Measurements from ENCODE around the gene SPINT2. TPM values are rescaled to one million over a fixed set of nuclear protein-coding genes. Genes with fewer than 3 reads are reported as not detected.
"Not testable (repeated sequence)": the region's sequence is repeated elsewhere in the genome, so short reads cannot be mapped to it uniquely, and the experiment has no call there.

The SPINT2 gene
- polyA plus RNA-seq, 1 donor (not counting 4 experiments of a cell fraction or from before 2014, with no cell fraction given) = 363 TPM

DNA sequence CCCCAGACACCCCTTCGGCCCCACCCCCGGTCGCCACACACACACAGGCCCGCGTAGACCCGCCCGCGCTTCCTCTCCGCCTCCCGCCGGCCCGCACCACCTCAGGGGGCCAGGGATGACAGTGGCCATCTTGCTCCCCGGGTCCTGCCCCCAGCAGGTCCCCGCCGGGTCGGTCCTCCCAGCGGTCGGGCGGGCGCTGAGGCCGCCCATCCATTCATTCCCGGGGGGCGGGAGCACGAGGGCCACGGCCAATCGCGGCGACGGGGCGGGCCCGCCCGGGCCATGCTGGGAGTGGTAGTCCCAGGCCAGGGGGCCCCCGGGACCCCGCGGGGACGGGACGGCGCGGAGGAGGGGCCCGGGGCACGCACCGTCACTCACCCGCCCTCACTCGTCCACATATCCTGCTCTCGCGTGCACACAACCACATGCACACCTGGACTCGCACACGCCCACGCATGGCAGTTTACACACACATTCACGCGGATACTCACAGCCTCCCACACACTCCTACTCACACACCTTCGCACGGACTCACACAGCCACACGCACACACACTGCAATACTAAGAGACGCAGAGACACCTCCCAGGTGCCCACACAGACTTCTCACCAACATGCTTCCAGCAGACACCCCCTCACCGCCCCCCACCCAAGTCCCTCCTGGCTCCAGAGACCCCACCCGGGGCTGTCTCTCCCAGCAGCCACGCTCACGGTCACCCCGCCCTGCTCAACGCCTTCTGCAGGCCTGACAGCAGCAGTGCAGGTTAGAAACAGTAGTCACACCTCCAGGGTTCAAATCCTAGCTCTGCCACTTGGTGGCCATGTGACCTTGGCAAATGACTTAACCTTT is 40.1 kb upstream of the SPINT2 start, which contains the start of gene DPF1:
Gene DPF1 (minus strand): TSS at position 209 of the 849 bp plus-strand sequence. CDS start 80 bp downstream, at position 129.
- peak within 1 kb of the TSS; percentile 31 for H3K27ac ChIP-seq (ENCODE audit: control insufficient read depth, insufficient read depth, low read length)
- peaks cover 4% of the 10 kb centered on the region for H3K27me3 ChIP-seq (ENCODE audit: control insufficient read depth, extremely low read depth, insufficient read depth, low read length)
- peak within 1 kb of the TSS; percentile 65 to 72 (median 71) for H3K4me3 ChIP-seq (ENCODE audit: control insufficient read depth in 2 of 3, extremely low read depth in 1 of 3, insufficient read depth in 2 of 3, low read depth in 1 of 3, low read length in 3 of 3)
- dilution Hi-C loops (cut with MboI; ENCODE audit: extremely low pct_ligation_motif_present, low sequenced_read_pairs) = no loop called here
- H4K20me1 ChIP-seq (ENCODE audit: control insufficient read depth, extremely low read depth, insufficient read depth, low read length) = no peaks in the 10 kb centered on the region
- no peaks in the 10 kb centered on the region for H3K79me2 ChIP-seq (ENCODE audit: control insufficient read depth, insufficient read depth, low read length)
- peak within 1 kb of the TSS; percentile 61 for H3K9ac ChIP-seq (ENCODE audit: control insufficient read depth, extremely low read depth, insufficient read depth, low read length)
- no peaks in the 10 kb centered on the region for H3K9me3 ChIP-seq (ENCODE audit: control insufficient read depth, low read depth, low read length)
- H3K4me1 ChIP-seq (ENCODE audit: control insufficient read depth, extremely low read depth, insufficient read depth, low read length) = peaks cover 22% of the 10 kb centered on the region
- peak within 1 kb of the TSS; percentile 94 for H2AFZ ChIP-seq (ENCODE audit: control insufficient read depth, low read length)
- H3K4me2 ChIP-seq (ENCODE audit: control insufficient read depth, extremely low read depth, insufficient read depth, low read depth, low read length) = peak within 1 kb of the TSS; percentile 92
- FAIRE-seq = no peak
- peak; percentile 48 for DNase-seq (ENCODE audit: low read depth, low spot score)
- H3K36me3 ChIP-seq (ENCODE audit: control insufficient read depth in 2 of 2, extremely low read depth in 1 of 2, insufficient read depth in 2 of 2, low read length in 2 of 2) = no peaks in the 10 kb centered on the region
- TF ChIP-seq, protein P1, sequence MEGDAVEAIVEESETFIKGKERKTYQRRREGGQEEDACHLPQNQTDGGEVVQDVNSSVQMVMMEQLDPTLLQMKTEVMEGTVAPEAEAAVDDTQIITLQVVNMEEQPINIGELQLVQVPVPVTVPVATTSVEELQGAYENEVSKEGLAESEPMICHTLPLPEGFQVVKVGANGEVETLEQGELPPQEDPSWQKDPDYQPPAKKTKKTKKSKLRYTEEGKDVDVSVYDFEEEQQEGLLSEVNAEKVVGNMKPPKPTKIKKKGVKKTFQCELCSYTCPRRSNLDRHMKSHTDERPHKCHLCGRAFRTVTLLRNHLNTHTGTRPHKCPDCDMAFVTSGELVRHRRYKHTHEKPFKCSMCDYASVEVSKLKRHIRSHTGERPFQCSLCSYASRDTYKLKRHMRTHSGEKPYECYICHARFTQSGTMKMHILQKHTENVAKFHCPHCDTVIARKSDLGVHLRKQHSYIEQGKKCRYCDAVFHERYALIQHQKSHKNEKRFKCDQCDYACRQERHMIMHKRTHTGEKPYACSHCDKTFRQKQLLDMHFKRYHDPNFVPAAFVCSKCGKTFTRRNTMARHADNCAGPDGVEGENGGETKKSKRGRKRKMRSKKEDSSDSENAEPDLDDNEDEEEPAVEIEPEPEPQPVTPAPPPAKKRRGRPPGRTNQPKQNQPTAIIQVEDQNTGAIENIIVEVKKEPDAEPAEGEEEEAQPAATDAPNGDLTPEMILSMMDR (optimal IDR thresholded peaks at IDR 0.05 in 1 of 3, IDR thresholded peaks at IDR 0.05 in 1 of 3, conservative IDR thresholded peaks at IDR 0.05 in 1 of 3; ENCODE audit: extremely low read depth in 1 of 3, insufficient read depth in 2 of 3, low read length in 3 of 3) = peak; percentile 36 to 57 (median 56)
- no peak for TF ChIP-seq EZH2 (IDR thresholded peaks at IDR 0.05; ENCODE audit: low read length)
- H3K9me1 ChIP-seq (ENCODE audit: control insufficient read depth, extremely low read depth, insufficient read depth, low read length) = no peaks in the 10 kb centered on the region

DNA sequence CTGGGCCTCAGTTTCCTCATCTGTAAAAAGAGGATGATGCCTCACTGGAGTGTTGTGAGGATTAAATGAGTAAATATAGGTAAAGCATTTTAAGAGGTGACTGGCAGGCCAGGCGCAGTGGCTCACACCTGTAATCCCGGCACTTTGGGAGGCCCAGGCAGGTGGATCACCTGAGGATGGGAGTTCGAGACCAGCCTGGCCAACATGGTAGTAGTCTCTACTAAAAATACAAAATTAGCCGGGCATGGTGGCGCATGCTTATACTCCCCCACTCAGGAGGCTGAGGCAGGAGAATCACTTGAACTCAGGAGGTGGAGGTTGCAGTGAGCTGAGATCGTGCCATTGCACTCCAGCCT is 39.5 kb upstream of the SPINT2 start:
- H3K4me1 ChIP-seq (ENCODE audit: control insufficient read depth, extremely low read depth, insufficient read depth, low read length) = peaks cover 22% of the 10 kb centered on the region
- H3K4me2 ChIP-seq (ENCODE audit: control insufficient read depth, extremely low read depth, insufficient read depth, low read depth, low read length); H3K36me3 ChIP-seq (ENCODE audit: control insufficient read depth in 2 of 2, extremely low read depth in 1 of 2, insufficient read depth in 2 of 2, low read length in 2 of 2); DNase-seq (ENCODE audit: low read depth, low spot score); FAIRE-seq; H3K9ac ChIP-seq (ENCODE audit: control insufficient read depth, extremely low read depth, insufficient read depth, low read length); H3K27ac ChIP-seq (ENCODE audit: control insufficient read depth, insufficient read depth, low read length); H2AFZ ChIP-seq (ENCODE audit: control insufficient read depth, low read length); H3K79me2 ChIP-seq (ENCODE audit: control insufficient read depth, insufficient read depth, low read length); H3K9me1 ChIP-seq (ENCODE audit: control insufficient read depth, extremely low read depth, insufficient read depth, low read length); H4K20me1 ChIP-seq (ENCODE audit: control insufficient read depth, extremely low read depth, insufficient read depth, low read length); dilution Hi-C loops (cut with MboI; ENCODE audit: extremely low pct_ligation_motif_present, low sequenced_read_pairs); H3K9me3 ChIP-seq (ENCODE audit: control insufficient read depth, low read depth, low read length); H3K27me3 ChIP-seq (ENCODE audit: control insufficient read depth, extremely low read depth, insufficient read depth, low read length): not testable (repeated sequence)
- H3K4me3 ChIP-seq (ENCODE audit: control insufficient read depth in 2 of 3, extremely low read depth in 1 of 3, insufficient read depth in 2 of 3, low read depth in 1 of 3, low read length in 3 of 3) = peak overlapping the region in 1 of 3 experiments; percentile 71

Data from keratinocyte (primary cell).